OCI-LY1 (cell line): Measurements from ENCODE around the gene ZNF576.

Source experiments
- CTCF ChIP-seq: fragments of 200-600 bp; sonication (generic), shearing (Covaris generic); IDR thresholded peaks from 2 replicates; pipeline ENCODE4 v1.5.1; 2017; ENCODE audit warnings: mild to moderate bottlenecking, antibody characterized with exemption, low read length, moderate library complexity, mixed read lengths
- EZH2 ChIP-seq: fragments of 200-600 bp; sonication (generic), shearing (Covaris generic); IDR thresholded peaks from 2 replicates; pipeline ENCODE4 v1.8.0; 2017; ENCODE audit warnings: borderline replicate concordance, mixed run types, mild to moderate bottlenecking, antibody characterized with exemption, low read length, moderate library complexity, mixed read lengths

GRCh38 chr19:43649514-43649913 is 53.1 kb downstream of the ZNF576 start:
- TF ChIP-seq EZH2 (no peak), CTCF (no peak)
